Stimulated activated CD8-positive, alpha-beta memory T cell treated with anti-CD3 and anti-CD28 coated beads, Interleukin-2, amount 100 ng/mL, for 48 hours (primary cell): ENCODE data around the gene SBNO2.

Experiments used
- DNase-seq, 2 donors: peaks; one replicate each; pipeline ENCODE4 v3.0.0-alpha.2; 2020; ENCODE audit warnings: low read depth in 2 of 2

The SBNO2 gene

DNA sequence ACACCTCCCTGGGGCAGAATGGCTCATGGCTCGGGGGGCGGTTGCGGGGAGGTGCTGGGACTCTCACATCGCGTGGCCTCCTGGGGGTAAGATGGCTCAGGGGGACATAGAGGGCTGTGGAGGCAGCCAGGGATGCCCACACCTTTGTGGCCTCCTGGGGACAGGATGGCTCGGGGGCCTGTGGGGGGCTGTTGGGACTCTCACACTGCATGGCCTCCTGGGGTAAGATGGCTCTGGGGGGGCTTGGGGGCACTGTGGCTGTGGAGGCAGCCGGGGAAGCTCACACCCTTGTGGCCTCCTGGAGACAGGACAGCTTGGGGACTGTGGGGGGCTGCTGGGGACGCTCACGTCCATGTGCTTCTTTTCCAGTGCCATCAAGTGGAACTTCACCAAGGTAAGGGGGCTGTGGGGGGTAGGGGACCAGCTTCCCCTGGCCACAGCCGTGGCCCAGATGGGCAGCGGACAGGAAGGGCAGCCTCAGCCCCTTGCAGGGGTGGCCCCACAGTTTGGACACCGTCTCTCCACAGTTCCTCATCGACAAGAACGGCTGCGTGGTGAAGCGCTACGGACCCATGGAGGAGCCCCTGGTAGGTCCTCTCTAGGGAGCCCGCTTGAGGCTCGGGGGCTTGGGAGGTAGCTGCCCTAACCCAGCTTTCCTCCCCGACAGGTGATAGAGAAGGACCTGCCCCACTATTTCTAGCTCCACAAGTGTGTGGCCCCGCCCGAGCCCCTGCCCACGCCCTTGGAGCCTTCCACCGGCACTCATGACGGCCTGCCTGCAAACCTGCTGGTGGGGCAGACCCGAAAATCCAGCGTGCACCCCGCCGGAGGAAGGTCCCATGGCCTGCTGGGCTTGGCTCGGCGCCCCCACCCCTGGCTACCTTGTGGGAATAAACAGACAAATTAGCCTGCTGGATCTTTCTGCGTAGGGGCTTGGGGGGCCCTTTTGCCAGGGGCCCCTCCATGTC is 67.9 kb downstream of the SBNO2 start:
- DNase-seq, result no peak

GRCh38 chr19:1105008-1105872 is 68.8 kb downstream of the SBNO2 start:
- DNase-seq, result no peak

- peak; percentile 61 to 74 for DNase-seq
Observed at GRCh38 chr19:1104311-1105007, 69.6 kb downstream of the SBNO2 start.

- DNase-seq, result peak; percentile 95 to 98
Observed at GRCh38 chr19:1103708-1104310, 70.3 kb downstream of the SBNO2 start, which contains the start of gene GPX4. GPX4 (plus strand) TSS chr19:1103994; CDS start chr19:1104044, 50 bp downstream.

GRCh38 chr19:1103132-1103707 is 70.8 kb downstream of the SBNO2 start:
- no peak for DNase-seq

DNA sequence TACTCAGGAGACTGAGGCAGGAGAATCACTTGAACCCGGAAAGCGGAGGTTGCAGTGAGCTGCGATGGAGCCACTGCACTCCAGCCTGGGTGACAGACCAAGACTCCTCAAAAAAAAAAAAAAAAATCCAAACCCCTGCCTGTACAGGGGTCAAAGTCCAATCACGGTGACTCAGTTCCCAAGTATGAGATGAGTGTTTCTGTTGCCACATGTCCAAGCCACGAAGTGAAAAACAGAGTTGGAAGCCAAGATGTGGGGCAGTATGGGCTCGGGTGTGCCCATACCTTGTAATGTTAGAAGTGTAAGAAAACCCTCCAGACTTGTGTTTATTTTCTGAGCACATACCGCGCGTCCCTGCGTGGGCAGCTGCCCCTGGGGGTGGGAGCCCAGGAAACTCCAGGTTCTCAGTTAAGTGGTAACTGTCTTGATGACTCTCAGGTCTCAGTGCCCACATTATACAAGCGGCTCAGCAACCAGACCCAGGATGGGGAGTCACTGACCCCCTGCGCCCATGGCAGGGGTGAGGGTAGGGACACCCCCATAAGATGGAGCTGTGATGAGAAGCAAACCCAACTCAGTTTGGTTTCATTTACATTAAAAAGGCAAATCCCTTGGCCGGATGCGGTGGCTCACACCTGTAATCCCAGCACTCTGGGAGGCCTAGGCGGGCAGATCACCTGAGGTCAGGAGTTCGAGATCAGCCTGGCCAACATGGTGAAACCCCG is 71.5 kb downstream of the SBNO2 start:
- DNase-seq, result peak; percentile 58 to 72

DNA sequence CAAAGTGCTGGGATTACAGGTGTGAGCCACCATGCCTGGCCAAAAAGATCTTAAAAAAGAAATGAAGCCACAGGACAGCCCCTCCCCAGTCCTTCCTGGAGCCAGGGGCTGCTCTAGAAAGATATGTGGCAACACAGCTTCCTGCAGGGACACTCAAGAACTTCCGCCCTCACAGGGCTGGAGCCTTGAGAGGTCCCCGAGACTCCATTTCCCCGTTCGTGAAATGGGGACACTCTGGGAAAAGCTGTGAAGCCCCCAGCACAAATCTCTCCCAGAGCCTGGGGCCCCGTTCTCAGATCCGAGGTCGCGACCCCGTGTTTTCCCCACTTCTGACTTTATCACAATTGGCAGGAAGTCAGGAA is 72.8 kb downstream of the SBNO2 start:
- no peak for DNase-seq

DNA sequence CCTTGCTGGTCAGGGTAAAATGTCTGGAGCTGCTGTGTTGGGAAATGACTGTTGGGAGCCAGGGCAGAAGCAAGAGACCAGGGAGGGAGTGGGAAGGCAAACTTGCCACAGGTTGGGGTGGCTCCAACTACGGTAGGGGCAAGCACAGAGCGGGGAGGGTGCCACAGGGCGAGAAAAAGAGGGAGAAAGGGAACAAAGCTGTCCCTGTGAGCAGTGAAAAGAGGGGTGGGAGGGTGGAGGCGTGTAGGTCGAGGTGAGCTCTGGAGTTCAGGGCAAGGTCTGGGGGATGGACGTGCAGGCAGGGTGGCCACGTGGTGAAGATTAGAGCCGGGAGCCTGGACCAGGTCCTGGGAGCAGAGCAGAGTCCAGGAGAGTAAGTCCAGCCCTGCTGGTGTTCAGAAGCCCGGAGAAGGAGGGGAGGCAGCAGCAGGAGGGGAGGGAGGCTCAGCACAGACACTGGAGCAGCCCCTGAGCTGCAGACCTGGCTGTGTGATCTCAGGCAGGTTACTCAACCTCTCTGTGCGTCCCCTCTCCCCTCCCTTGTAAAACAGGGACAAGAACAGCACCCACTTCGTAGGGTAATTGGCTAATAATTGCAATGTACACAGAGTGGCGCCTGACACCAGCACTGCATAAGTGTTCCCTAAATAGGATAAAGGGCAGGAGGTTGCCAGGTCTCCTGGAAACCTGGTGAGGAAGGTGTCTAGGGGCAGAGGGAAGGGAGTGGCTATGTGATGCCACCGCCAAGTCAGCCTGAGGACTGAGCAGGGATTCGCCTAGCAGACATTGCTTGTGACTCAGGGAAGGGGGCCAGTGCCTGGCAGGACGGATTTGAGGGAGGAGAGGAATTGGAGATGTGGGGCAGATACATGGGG is 75.7 kb downstream of the SBNO2 start:
- no peak for DNase-seq

DNA sequence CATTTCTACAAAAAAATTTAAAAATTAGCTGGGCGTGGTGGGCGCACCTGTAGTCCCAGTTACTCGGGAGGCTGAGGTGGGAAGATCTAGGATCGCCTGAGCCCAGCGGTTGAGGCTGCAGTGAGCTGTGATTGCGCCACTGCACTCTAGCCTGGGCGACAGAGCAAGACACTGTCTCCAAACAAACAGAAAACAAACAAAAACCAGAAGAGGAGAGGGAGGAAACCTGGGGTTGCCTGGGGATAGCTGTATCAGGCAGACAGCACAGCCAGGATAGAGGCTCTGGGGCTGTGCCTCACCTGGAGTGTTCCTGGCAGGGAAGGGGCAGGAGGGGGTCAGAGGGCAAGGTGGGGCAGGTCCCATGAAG is 76.3 kb downstream of the SBNO2 start:
- DNase-seq, result no peak

DNA sequence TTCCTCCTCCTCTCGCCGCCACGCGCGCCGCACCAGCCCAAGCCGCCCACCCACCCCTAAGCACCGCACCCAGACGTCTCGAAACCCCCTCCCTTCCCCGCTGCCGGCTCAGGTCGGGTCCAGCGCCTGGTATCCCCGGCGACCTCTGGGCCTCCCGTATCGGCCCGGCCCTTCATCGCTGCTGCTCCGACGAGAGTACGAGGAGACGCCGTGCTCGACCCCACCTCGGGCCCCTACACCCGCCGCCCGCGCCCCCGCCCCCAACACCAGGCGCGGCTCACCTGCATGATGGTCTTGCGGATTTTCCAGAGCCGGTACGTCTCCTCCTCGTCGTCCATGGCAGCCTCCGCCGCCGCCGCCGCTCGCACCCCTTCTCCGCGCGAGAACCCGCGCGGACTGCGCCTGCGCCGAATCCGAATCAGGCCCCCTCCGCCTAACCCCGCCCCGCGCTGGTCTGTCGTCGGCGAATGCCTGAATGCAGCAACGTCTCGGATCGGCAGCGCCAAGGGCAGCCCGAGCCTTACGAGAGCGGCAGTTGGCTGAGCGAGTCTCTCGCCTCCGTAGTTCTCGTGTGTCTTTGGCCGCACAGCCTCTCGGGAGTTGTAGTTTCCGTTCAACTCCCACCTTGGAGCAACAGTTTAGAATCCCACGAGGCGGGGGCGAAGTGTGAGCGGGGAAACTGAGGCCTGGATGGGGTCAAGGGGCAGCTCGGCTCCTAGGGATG is 78.9 kb downstream of the SBNO2 start, which contains the start of gene POLR2E:
POLR2E (minus strand) TSS at position 398 of the 724 bp plus-strand sequence; CDS start at position 338, 60 bp downstream.
- peak; percentile 94 to 97 for DNase-seq

GRCh38 chr19:1094655-1094977 is 79.5 kb downstream of the SBNO2 start:
- no peak for DNase-seq

DNA sequence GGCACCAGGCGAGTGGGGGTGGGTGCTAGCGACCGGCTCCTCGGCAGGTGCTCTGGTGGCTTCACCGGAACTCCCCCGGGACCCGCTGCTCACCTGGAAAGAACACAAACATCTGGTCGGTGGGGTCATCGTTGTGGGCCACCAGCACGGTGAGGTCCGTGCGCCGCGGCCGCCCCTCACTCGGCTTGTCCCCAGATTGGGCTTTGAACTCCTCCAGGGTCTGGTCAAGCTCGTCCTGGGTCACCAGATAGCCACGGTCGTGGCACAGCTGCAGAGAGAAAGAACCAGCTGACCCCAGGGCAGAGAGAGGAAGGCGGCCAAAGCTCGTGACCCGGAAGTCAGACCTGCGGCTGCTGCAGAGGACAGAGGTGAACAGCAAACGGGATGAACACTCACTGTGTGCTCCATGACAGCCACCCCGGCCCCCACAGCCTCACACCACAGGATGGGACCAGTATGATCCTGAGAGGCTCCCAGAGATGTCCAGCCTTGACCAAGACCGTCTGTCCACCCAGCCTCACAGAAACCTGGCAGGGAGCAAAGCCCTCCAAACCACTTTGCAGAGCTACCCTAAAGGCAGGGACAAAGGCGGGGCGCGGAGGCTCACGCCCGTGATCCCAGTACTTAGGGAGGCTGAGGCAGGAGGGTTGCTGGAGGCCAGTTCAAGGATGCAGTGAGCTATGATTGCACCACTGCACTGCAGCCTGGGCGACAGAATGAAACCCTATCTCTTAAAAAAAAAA is 80.1 kb downstream of the SBNO2 start:
- DNase-seq, result no peak

DNA sequence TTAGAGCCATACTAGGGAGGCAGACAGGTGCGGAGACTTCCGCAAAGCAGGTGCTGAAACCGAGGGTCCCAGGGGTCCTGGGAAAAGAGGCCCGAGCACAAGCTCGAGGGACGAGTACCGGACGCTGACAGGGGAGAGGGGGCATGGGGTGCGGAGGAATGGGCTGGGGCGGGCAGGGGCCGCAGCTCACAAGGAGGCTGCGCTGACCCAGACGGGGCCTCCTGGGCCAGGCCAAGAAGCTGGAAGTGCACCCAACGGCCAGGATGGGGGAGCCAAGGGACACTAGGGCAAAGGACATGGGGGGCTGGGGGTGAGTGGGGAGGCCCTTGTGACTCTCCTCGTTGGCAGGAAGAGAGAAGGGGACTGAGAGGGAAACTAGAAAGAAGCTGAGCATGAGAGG is 80.7 kb downstream of the SBNO2 start:
- no peak for DNase-seq

GRCh38 chr19:1091544-1092175 is 82.4 kb downstream of the SBNO2 start:
- DNase-seq, result no peak

DNA sequence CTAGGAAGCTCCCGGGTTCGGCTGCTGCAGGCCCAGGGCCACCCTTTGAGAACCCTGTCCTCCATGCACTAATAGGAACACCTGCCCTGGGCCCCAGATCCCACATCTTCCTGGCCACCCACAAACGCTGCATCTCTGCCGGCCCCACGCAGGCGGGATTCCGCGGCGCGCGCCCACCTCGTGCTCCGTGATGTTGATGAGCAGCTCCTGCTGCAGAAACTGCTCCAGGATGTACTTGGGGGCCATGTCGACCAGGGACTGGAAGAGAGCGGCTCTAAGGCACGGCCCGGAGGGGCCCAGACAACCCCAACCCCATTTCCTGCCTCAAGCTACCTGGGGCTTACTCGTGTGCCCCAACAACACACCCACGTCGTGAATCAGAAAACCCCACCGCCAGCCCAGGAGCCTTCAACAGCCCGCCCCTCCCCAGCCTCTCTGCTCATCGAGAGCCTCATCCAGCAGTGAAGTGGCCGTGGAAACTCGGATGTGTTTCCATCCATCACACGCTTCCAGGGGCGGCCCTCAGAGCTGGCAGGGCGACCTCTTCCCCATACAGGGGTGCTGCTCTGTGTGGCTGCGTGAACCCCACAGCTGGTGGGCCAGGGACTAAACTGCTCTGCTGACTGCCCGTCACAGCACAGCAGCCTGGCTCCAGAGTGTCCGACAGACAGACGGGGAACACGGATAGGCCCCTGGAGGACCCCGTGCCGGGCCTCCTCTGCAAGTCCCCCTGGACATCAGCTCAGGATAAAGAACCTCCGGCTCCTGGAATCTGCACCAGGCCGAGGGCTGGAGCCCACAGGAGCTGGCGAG is 83.1 kb downstream of the SBNO2 start:
- DNase-seq, result no peak

DNA sequence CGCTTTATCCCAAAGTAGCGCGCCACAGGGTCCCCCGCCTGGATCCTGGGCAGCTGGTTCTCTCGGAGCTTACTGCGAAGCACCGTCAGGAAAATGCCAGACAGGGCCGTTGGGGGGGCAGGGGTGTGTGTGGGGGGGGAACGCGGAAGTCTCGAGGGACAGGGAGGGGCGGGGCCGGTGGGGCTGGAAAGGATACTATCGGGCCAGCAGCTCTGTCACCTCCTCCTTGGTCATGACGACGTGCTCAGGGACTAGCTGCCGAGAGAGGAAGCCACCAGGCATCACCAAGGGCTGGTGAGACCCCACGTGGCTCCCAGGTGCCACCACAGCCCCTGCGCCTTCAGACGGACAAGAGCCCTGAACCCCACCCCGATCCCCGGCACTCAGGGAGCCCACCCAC is 84.2 kb downstream of the SBNO2 start:
- no peak for DNase-seq
